SK-N-SH (cell line): ENCODE data around the gene CEACAM4. TPM values are rescaled to one million over a fixed set of nuclear protein-coding genes. Genes with fewer than 3 reads are reported as not detected.

Experiments
- CTCF ChIA-PET: fragments of 300-600, 350-600 bp; formaldehyde crosslinking; extraction: SDS; loops from one replicate; lab custom pipeline; 2021; lab: Yijun Ruan, JAX
- POLR2A ChIA-PET: fragments of 350-600 bp; sonication (Branson Sonifier 250); formaldehyde crosslinking; extraction: SDS; loops from one replicate; lab custom pipeline; 2020; ENCODE audit warnings: antibody characterized with exemption, inconsistent platforms; lab: Yijun Ruan, JAX
- DNase-seq: peaks from one replicate; pipeline ENCODE4 v3.0.0; 2012
- H2AFZ ChIP-seq: fragments of 200-600 bp; sonication (generic); 2 replicates; pipeline ENCODE4 v1.8.1; 2016; ENCODE audit warnings: antibody characterized with exemption, mild to moderate bottlenecking, low read depth
- H3F3A ChIP-seq: fragments of 200-600 bp; sonication (generic); replicated peaks from 2 replicates; pipeline ENCODE3; 2016; ENCODE audit warnings: antibody characterized with exemption, mild to moderate bottlenecking; ENCODE audit not compliant: insufficient read depth
- H3K27ac ChIP-seq, 2 experiments: fragments of 200-500 bp in 1 of 2; fragments of 200-600 bp in 1 of 2; sonication (Bioruptor generic) in 1 of 2; sonication (generic), shearing (Covaris generic) in 1 of 2; 2 replicates each; pipeline versions ENCODE4 v1.5.1 to v1.6.1; 2014 to 2016; ENCODE audit warnings: low read depth in 2 of 2, inconsistent platforms in 1 of 2, low read length in 1 of 2, mild to moderate bottlenecking in 1 of 2, mixed read lengths in 1 of 2
- H3K27me3 ChIP-seq: fragments of 200-600 bp; sonication (generic), shearing (Covaris generic); 2 replicates; pipeline ENCODE4 v1.6.1; 2016; ENCODE audit warnings: mixed run types; ENCODE audit not compliant: insufficient read depth
- H3K36me3 ChIP-seq, 2 experiments: fragments of 200-500 bp in 1 of 2; fragments of 200-600 bp in 1 of 2; sonication (Bioruptor generic) in 1 of 2; sonication (generic) in 1 of 2; replicated peaks in 1 of 2; 2 replicates each; pipeline versions ENCODE3 to v1.5.1; 2014 to 2016; ENCODE audit warnings: low read length in 1 of 2, mild to moderate bottlenecking in 1 of 2; ENCODE audit not compliant: insufficient read depth in 2 of 2, control insufficient read depth in 1 of 2
- H3K4me1 ChIP-seq, 2 experiments: fragments of 200-500 bp in 1 of 2; fragments of 200-600 bp in 1 of 2; sonication (Bioruptor generic) in 1 of 2; sonication (generic), shearing (Covaris generic) in 1 of 2; 2 replicates each; pipeline versions ENCODE4 v1.5.1 to v1.6.1; 2014 to 2016; ENCODE audit warnings: low read depth in 1 of 2, low read length in 1 of 2, mixed run types in 1 of 2; ENCODE audit not compliant: insufficient read depth in 2 of 2, control insufficient read depth in 1 of 2
- H3K4me2 ChIP-seq: fragments of 200-600 bp; sonication (generic), shearing (Covaris generic); 2 replicates; pipeline ENCODE4 v1.6.1; 2017; ENCODE audit warnings: mixed run types
- H3K4me3 ChIP-seq, 2 experiments: fragments of 200-500 bp in 1 of 2; fragments of 200-600 bp in 1 of 2; sonication (Bioruptor generic) in 1 of 2; sonication (generic), shearing (Covaris generic) in 1 of 2; 2 replicates each; pipeline versions ENCODE4 v1.5.1 to v1.8.1; 2014 to 2016; ENCODE audit warnings: low read depth in 2 of 2, inconsistent platforms in 1 of 2, low read length in 1 of 2, mild to moderate bottlenecking in 1 of 2, mixed read lengths in 1 of 2, moderate library complexity in 1 of 2
- H3K79me2 ChIP-seq: fragments of 200-600 bp; sonication (generic); 2 replicates; pipeline ENCODE4 v1.8.1; 2017; ENCODE audit warnings: mild to moderate bottlenecking; ENCODE audit not compliant: insufficient read depth
- H3K9ac ChIP-seq: fragments of 200-600 bp; sonication (generic); 2 replicates; pipeline ENCODE4 v1.6.1; 2017; ENCODE audit warnings: mixed run types
- H3K9me2 ChIP-seq: fragments of 200-600 bp; sonication (generic); 2 replicates; pipeline ENCODE4 v1.6.1; 2017; ENCODE audit warnings: mixed run types
- H3K9me3 ChIP-seq: fragments of 200-600 bp; sonication (generic); 2 replicates; pipeline ENCODE4 v1.6.1; 2017; ENCODE audit warnings: mixed run types, mild to moderate bottlenecking, moderate library complexity
- H4K20me1 ChIP-seq: fragments of 200-600 bp; sonication (generic); 2 replicates; pipeline ENCODE4 v1.6.1; 2017; ENCODE audit warnings: mild to moderate bottlenecking, mixed run types; ENCODE audit not compliant: insufficient read depth
- CHD2 ChIP-seq: fragments of 150-350 bp; IDR thresholded peaks from 2 replicates; pipeline ENCODE4 v1.6.1; 2018; ENCODE audit warnings: low read length; ENCODE audit not compliant: partially characterized antibody
- CTCF ChIP-seq: fragments of 200-600 bp; sonication (generic); IDR thresholded peaks from 2 replicates; pipeline ENCODE4 v1.6.1; 2017; ENCODE audit warnings: antibody characterized with exemption, mild to moderate bottlenecking, moderate library complexity
- ELF1 ChIP-seq: IDR thresholded peaks from 2 replicates; pipeline ENCODE4 v1.4.0; 2012
- FOXJ3 ChIP-seq: sonication (generic); formaldehyde crosslinking; IDR thresholded peaks from 2 replicates; pipeline ENCODE4 v1.5.1; 2020; ENCODE audit warnings: mild to moderate bottlenecking, missing genetic modification reagents
- FOXM1 ChIP-seq: IDR thresholded peaks from 2 replicates; pipeline ENCODE4 v1.4.0; 2012; ENCODE audit warnings: low read depth, mild to moderate bottlenecking
- GABPA ChIP-seq: IDR thresholded peaks from 2 replicates; pipeline ENCODE4 v1.4.0; 2012; ENCODE audit warnings: low read depth, mild to moderate bottlenecking
- IRF3 ChIP-seq: fragments of 150-350 bp; IDR thresholded peaks from 2 replicates; pipeline ENCODE4 v1.6.1; 2016; ENCODE audit warnings: mild to moderate bottlenecking, low read depth, low read length
- MAX ChIP-seq: IDR thresholded peaks from 2 replicates; pipeline ENCODE4 v1.4.0; 2012; ENCODE audit warnings: low read depth
- NRF1 ChIP-seq: IDR thresholded peaks from 2 replicates; pipeline ENCODE4 v1.6.1; 2012; ENCODE audit warnings: low read depth, mild to moderate bottlenecking, low read length
- POLR2AphosphoS5 ChIP-seq: IDR thresholded peaks from 2 replicates; pipeline ENCODE4 v1.6.1; 2012; ENCODE audit warnings: low read depth, low read length
- RCOR1 ChIP-seq: fragments of 150-350 bp; IDR thresholded peaks from 2 replicates; pipeline ENCODE4 v1.6.1; 2017; ENCODE audit warnings: antibody characterized with exemption, low read length
- REST ChIP-seq: IDR thresholded peaks from 2 replicates; pipeline ENCODE4 v1.6.1; 2012; ENCODE audit warnings: mild to moderate bottlenecking, low read depth, low read length, moderate library complexity
- RFX5 ChIP-seq: IDR thresholded peaks from 2 replicates; pipeline ENCODE4 v1.6.1; 2012; ENCODE audit warnings: mild to moderate bottlenecking, improper control_type of control experiment, low read length
- SMC3 ChIP-seq: IDR thresholded peaks from 2 replicates; pipeline ENCODE4 v1.6.1; 2012; ENCODE audit warnings: low read depth, low read length, improper control_type of control experiment
- TAF1 ChIP-seq: IDR thresholded peaks from 2 replicates; pipeline ENCODE4 v1.6.1; 2012; ENCODE audit warnings: low read depth, mild to moderate bottlenecking, low read length, moderate library complexity, borderline replicate concordance
- TCF12 ChIP-seq: IDR thresholded peaks from 2 replicates; pipeline ENCODE4 v1.4.0; 2012
- USF1 ChIP-seq: IDR thresholded peaks from 2 replicates; pipeline ENCODE4 v1.4.0; 2012; ENCODE audit warnings: low read depth, borderline replicate concordance
- WGBS: methylation state at CpG from one replicate; pipeline ENCODE4 v1.1.6; 2017; ENCODE audit warnings: low lambda C conversion rate; 5-methylcytosine and 5-hydroxymethylcytosine counted together
- polyA plus RNA-seq, 3 experiments: library from polyadenylated mRNA; depleted of rRNA; stranded (reverse); fragments of >200 nt; gene quantifications; 2 replicates each; pipeline ENCODE4 v1.2.3, GENCODE V29; 2012

Gene CEACAM4
- polyA plus RNA-seq, 1 of the 3 experiments (the other 2 are of a cell fraction), result not detected

GRCh38 chr19:41620171-41620570, 6.7 kb downstream of the CEACAM4 start:
- H3F3A ChIP-seq, result no peaks in the 10 kb centered on the region
- H3K27me3 ChIP-seq, result peaks cover 9% of the 10 kb centered on the region; the same call in 1 of the 2 replicates
- H3K27ac ChIP-seq, result no peak overlapping the region
- CTCF ChIA-PET, result interaction anchor here (1.2 to 2.2 kb wide), 2 partner anchors 22 to 71 kb away, joined by 3 to 8 read pairs; no protein-coding TSS in a partner anchor
- H3K4me2 ChIP-seq, result no peak overlapping the region
- no peak overlapping the region for H2AFZ ChIP-seq
- no peaks in the 10 kb centered on the region for H3K36me3 ChIP-seq
- POLR2A ChIA-PET, result no interaction called here
- no peak overlapping the region for H3K9ac ChIP-seq
- no peaks in the 10 kb centered on the region for H3K9me2 ChIP-seq
- DNase-seq, result no peak
- H3K4me3 ChIP-seq, result no peak overlapping the region
- H3K79me2 ChIP-seq, result no peaks in the 10 kb centered on the region
- TF ChIP-seq RCOR1, result no peak
- no peak for TF ChIP-seq NRF1
- TF ChIP-seq FOXM1, result no peak
- no peak for TF ChIP-seq ELF1
- no peak for TF ChIP-seq POLR2AphosphoS5
- no peak for TF ChIP-seq REST
- TF ChIP-seq CTCF, result no peak
- no peak for TF ChIP-seq MAX
- TF ChIP-seq FOXJ3 (CRISPR knock-in tag), result no peak
- no peak for TF ChIP-seq CHD2
- no peak for TF ChIP-seq GABPA
- no peak for TF ChIP-seq TAF1
- TF ChIP-seq USF1, result no peak
- no peak for TF ChIP-seq IRF3
- no peak for TF ChIP-seq RFX5
- no peak for TF ChIP-seq TCF12
- no peak for TF ChIP-seq SMC3
- WGBS, result 0% methylated on average over 5 of the region's 5 CpGs
- H3K4me1 ChIP-seq, result no peaks in the 10 kb centered on the region
- no peaks in the 10 kb centered on the region for H4K20me1 ChIP-seq
- no peaks in the 10 kb centered on the region for H3K9me3 ChIP-seq
